Vagina (tissue), 2 donors: Measurements from ENCODE around the gene CXCR4.

Experiments used
- POLR2AphosphoS5 ChIP-seq, 2 donors: sonication (generic); formaldehyde crosslinking; IDR thresholded peaks; one replicate each; pipeline ENCODE4 v1.9.0; 2017; ENCODE audit warnings: antibody characterized with exemption in 2 of 2, mild to moderate bottlenecking in 2 of 2, low read depth in 1 of 2; ENCODE audit not compliant: insufficient read depth in 1 of 2
- TF ChIP-seq, protein P1 (sequence below), 3 experiments: fragments of 450-650 bp in 2 of 3; fragments of 200-600 bp in 1 of 3; sonication (generic) in 1 of 3; IDR thresholded peaks; one replicate each; pipeline ENCODE4 v1.5.1; 2017 to 2019; ENCODE audit warnings: antibody characterized with exemption in 3 of 3, mild to moderate bottlenecking in 2 of 3, moderate library complexity in 2 of 3

DNA sequence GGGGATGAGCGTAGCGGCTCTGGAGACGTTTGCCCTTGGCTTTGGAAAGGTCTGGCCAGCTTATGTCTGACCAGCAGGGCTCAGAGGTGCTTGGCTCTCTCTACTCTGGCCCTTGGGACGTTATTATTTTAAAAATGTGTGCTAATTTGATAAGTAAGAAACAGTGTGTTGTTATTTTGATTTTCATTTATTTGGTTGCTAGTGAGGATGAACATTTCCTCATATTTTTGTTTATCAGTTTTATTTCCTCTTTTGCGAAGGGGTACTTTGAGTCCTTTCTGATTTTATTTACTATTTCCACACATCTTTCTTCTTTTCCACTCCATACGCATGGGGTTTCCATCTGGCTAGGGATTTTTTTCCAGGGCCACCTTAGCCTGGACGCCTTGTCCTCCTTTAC is 11.4 kb downstream of the CXCR4 start:
- TF ChIP-seq, protein P1, sequence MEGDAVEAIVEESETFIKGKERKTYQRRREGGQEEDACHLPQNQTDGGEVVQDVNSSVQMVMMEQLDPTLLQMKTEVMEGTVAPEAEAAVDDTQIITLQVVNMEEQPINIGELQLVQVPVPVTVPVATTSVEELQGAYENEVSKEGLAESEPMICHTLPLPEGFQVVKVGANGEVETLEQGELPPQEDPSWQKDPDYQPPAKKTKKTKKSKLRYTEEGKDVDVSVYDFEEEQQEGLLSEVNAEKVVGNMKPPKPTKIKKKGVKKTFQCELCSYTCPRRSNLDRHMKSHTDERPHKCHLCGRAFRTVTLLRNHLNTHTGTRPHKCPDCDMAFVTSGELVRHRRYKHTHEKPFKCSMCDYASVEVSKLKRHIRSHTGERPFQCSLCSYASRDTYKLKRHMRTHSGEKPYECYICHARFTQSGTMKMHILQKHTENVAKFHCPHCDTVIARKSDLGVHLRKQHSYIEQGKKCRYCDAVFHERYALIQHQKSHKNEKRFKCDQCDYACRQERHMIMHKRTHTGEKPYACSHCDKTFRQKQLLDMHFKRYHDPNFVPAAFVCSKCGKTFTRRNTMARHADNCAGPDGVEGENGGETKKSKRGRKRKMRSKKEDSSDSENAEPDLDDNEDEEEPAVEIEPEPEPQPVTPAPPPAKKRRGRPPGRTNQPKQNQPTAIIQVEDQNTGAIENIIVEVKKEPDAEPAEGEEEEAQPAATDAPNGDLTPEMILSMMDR (IDR thresholded peaks at IDR 0.05) = no peak
- TF ChIP-seq POLR2AphosphoS5 (IDR thresholded peaks at IDR 0.05; ENCODE audit: insufficient read depth in 1 of 2, low read depth in 1 of 2) = no peak
